ENCODE data around the gene CEP55. TPM values are rescaled to one million over a fixed set of nuclear protein-coding genes. Genes with fewer than 3 reads are reported as not detected.
A peak's percentile ranks its signal among the peaks of the same experiment; 100 is the strongest.
"Not testable (repeated sequence)": the region's sequence is repeated elsewhere in the genome, so short reads cannot be mapped to it uniquely, and the experiment has no call there.

Gene CEP55
- total RNA-seq, 4 donors from 2014 or later, result 1.4 to 4.3 (median 2.8) TPM

DNA sequence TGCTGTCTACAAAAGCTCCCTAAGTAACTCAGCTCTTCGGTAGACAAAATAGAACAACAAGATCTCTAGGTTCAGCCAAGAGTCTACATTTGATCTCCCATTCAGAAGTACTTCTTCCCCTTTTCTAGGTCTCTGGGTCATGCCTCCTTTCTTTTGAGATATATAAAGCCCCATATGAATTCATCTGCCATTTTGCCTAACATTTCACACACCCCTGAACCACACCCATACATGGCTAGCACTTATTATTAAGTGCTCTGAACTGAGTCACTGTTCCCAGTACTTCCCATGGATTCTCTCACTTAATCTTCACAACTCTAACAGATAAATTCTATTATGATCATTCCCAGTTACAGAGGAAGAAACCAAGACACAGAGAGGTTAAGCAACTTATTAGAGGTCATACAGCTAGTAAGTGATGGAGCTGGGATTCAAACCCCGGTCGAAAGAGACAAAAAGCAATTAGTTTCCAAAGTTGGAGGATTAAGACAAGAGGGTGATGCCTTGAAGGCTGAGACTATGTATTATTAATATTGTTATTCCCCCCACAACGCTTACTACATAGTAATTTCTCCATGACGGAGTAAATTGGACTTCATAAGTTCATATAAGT is 31.5 kb upstream of the CEP55 start:
- no peaks in the 10 kb centered on the region for H3K27me3 ChIP-seq
- TF ChIP-seq EP300 (IDR thresholded peaks at IDR 0.05) (no peak), CTCF (IDR thresholded peaks at IDR 0.05) (no peak), POLR2A (IDR thresholded peaks at IDR 0.05) (no peak), POLR2AphosphoS5 (IDR thresholded peaks at IDR 0.05) (no peak)
- H3K4me1 ChIP-seq, result peaks cover 91% of the 10 kb centered on the region
- H3K36me3 ChIP-seq, result no peaks in the 10 kb centered on the region
- H3K9me3 ChIP-seq, result no peaks in the 10 kb centered on the region
- peak overlapping the region; percentile 90 for H3K27ac ChIP-seq
- WGBS, result 73% methylated on average over 5 of the region's 5 CpGs
- no peak for DNase-seq (ENCODE audit: low spot score in 2 of 2)
- no peak overlapping the region for H3K4me3 ChIP-seq

DNA sequence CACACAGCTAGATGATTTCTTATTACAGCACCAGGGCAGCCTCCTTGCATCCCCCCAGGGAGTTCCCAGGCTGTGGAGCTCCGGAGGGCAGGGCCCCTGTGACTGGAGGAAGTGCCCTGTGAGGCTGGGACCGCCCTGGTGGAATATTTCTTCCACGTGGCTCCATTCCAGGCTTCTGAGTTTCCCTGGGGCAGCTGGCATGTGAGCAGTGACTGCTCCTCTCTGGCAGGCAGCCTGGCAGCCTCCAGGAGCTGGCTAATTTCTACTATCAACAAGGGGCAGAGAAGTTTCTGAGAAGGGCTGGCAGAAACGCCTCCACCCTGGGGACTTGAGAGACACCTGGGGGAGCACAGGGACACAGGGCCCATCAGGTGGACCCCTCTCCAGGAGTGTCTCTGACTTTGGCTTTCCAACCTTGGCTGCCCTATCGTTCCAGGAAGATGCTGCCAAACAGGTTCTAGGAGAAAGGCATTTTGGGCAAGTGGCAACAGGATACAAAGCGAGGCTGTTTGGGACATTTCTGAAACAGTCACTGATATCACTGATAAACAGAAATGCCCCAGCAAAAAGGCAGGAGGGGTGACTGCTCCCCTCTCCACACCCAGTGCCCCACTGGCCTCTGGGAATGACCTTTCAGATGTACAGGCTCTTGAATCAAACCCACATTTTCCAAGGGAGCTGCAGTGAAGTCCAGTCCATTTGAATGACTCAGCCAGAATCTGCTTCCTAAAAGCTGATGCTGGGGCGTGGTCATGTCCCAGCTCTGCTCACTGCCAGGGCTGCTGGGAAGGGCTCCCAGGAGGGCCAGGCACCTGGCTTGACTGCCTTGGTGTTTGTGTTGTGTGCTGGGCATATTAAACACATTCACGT is 30.4 kb upstream of the CEP55 start:
- peaks cover 90% of the 10 kb centered on the region for H3K4me1 ChIP-seq
- no peak overlapping the region for H3K4me3 ChIP-seq
- DNase-seq (ENCODE audit: low spot score in 2 of 2), result peak; percentile 91 to 96
- no peaks in the 10 kb centered on the region for H3K36me3 ChIP-seq
- 10% methylated on average over 6 of the region's 8 CpGs for WGBS
- H3K27me3 ChIP-seq, result no peaks in the 10 kb centered on the region
- peak overlapping the region; percentile 90 for H3K27ac ChIP-seq
- H3K9me3 ChIP-seq, result no peaks in the 10 kb centered on the region
- TF ChIP-seq POLR2AphosphoS5 (IDR thresholded peaks at IDR 0.05), result peak in 2 of 3 donors; percentile 54 to 79
- TF ChIP-seq EP300 (IDR thresholded peaks at IDR 0.05), result no peak
- TF ChIP-seq CTCF (IDR thresholded peaks at IDR 0.05), result no peak

GRCh38 chr10:93467635-93468034 is 28.8 kb upstream of the CEP55 start:
- peaks cover 90% of the 10 kb centered on the region for H3K4me1 ChIP-seq
- H3K27me3 ChIP-seq, result not testable (repeated sequence)

DNA sequence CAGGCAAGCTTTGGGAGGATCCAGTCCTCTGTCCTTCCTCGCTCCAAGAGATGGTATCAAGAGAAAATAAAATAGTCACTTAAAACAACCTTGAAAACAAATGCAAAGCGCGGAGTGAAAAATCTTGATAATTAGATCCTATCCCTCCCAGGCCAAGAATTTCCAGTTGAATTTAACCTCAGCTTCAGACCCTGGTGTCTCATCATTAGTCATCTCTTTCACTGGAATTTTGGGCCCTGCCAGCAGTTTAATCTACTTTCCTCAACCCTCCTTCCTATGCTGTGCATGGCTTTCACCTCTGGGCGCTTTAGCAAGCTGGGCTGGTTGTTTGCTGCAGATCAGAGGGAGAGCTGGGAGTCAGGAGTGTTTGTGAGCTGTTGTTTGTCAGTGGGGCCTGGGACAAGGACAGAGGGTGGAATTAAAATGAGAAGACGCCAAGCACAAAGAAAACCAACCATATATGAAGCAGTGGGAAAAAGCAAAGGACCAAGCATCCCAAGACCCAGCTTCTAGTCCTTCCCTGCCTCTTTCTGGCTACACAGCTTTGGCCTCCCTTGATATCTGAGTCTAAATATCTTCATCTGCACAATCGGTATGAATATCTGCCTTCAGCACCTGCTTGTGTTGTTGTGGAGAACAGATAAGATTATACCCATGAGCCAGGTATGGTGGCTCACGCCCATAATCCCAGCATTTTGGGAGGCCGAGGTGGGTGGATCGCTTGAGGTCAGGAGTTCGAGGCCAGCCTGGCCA is 27.8 kb upstream of the CEP55 start:
- WGBS, result 56% methylated on average over 10 of the region's 10 CpGs
- TF ChIP-seq POLR2AphosphoS5 (IDR thresholded peaks at IDR 0.05) (peak in 1 of 3 donors; percentile 65), POLR2A (IDR thresholded peaks at IDR 0.05) (no peak), EP300 (IDR thresholded peaks at IDR 0.05) (no peak), CTCF (IDR thresholded peaks at IDR 0.05) (no peak)
- Histone ChIP-seq H3K27ac (peak overlapping the region; percentile 86), H3K27me3 (no peaks in the 10 kb centered on the region), H3K4me3 (no peak overlapping the region), H3K36me3 (no peaks in the 10 kb centered on the region), H3K4me1 (peaks cover 90% of the 10 kb centered on the region), H3K9me3 (no peaks in the 10 kb centered on the region)
- DNase-seq (ENCODE audit: low spot score in 2 of 2), result no peak

More at GRCh38 chr10:93467635-93468034, 28.8 kb upstream of the CEP55 start:
- not testable (repeated sequence) for H3K36me3 ChIP-seq; H3K4me3 ChIP-seq; H3K9me3 ChIP-seq; DNase-seq (ENCODE audit: low spot score in 2 of 2)
- 80% methylated on average over 2 of the region's 4 CpGs for WGBS
- H3K27ac ChIP-seq, result peak overlapping the region; percentile 86

- peak overlapping the region; percentile 86 for H3K27ac ChIP-seq
- peaks cover 85% of the 10 kb centered on the region for H3K4me1 ChIP-seq
- no peaks in the 10 kb centered on the region for H3K27me3 ChIP-seq
- TF ChIP-seq POLR2AphosphoS5 (IDR thresholded peaks at IDR 0.05) (no peak), POLR2A (IDR thresholded peaks at IDR 0.05) (no peak), CTCF (IDR thresholded peaks at IDR 0.05) (no peak), EP300 (IDR thresholded peaks at IDR 0.05) (no peak)
- WGBS, result 78% methylated on average over 3 of the region's 3 CpGs
- H3K36me3 ChIP-seq, result no peaks in the 10 kb centered on the region
- no peak overlapping the region for H3K4me3 ChIP-seq
- H3K9me3 ChIP-seq, result no peaks in the 10 kb centered on the region
- DNase-seq (ENCODE audit: low spot score in 2 of 2), result no peak
Observed at GRCh38 chr10:93469454-93469853, 27.0 kb upstream of the CEP55 start.

All from suprapubic skin (tissue), 4 donors.